Heart right ventricle (tissue), 16 donors: ENCODE measurements around the gene MICAL1. TPM values are rescaled to one million over a fixed set of nuclear protein-coding genes. Genes with fewer than 3 reads are reported as not detected.

Experiments
- ATAC-seq, 8 donors: fragments of 200-7000 bp; cut with Tn5 transposase; one replicate each; pipeline ENCODE4 v1.9.1; 2020; ENCODE audit warnings: mild to moderate bottlenecking in 8 of 8, moderate library complexity in 8 of 8, moderate number of reproducible peaks in 1 of 8
- DNase-seq, 2 donors: peaks; one replicate each; pipeline ENCODE4 v3.0.0-alpha.2; 2020
- H3K27ac ChIP-seq, 10 donors: fragments of 200-600 bp; sonication (generic) in 2 of 10; one replicate each; pipeline versions ENCODE4 v1.5.0 to v1.8.0; 2020 to 2022; ENCODE audit warnings: mild to moderate bottlenecking in 3 of 10
- H3K27me3 ChIP-seq, 7 donors: fragments of 200-600 bp; one replicate each; pipeline ENCODE4 v1.8.0; 2021 to 2022; ENCODE audit warnings: mild to moderate bottlenecking in 2 of 7
- H3K36me3 ChIP-seq, 9 donors: fragments of 200-600 bp; sonication (generic) in 1 of 9; one replicate each; pipeline versions ENCODE4 v1.5.0 to v1.8.0; 2020 to 2022; ENCODE audit warnings: mild to moderate bottlenecking in 2 of 9
- H3K4me1 ChIP-seq, 9 donors: fragments of 200-600 bp; sonication (generic) in 1 of 9; one replicate each; pipeline versions ENCODE4 v1.5.0 to v1.8.0; 2020 to 2022; ENCODE audit warnings: mild to moderate bottlenecking in 4 of 9
- H3K4me3 ChIP-seq, 10 donors: fragments of 200-600 bp; sonication (generic) in 2 of 10; one replicate each; pipeline versions ENCODE4 v1.5.0 to v1.8.0; 2020 to 2022; ENCODE audit warnings: mild to moderate bottlenecking in 7 of 10, moderate library complexity in 2 of 10
- H3K9me3 ChIP-seq, 11 donors: fragments of 200-600 bp in 10 of 11; sonication (generic) in 2 of 11; one replicate each; pipeline versions ENCODE4 v1.5.0 to v1.8.0; 2013 to 2022; ENCODE audit warnings: mild to moderate bottlenecking in 2 of 11, control low read depth in 1 of 11, moderate library complexity in 1 of 11
- WGBS, 2 donors: extraction: QIAGEN DNeasy Blood & Tissue Kit; methylation state at CpG; one replicate each; pipeline ENCODE4 v1.1.7; 2013; ENCODE audit warnings: inconsistent platforms in 1 of 2; 5-methylcytosine and 5-hydroxymethylcytosine counted together
- intact Hi-C, 10 donors: fragments of 100-400 bp; cut with DNase I; formaldehyde crosslinking; loops; one replicate each; pipeline versions ENCODE4 v1.11.1 to v1.14.2; 2022
- polyA plus RNA-seq, 2 donors: library from polyadenylated mRNA; stranded (reverse); fragments of 200-250 nt; gene quantifications; one replicate each; pipeline ENCODE4 v1.2.3, GENCODE V29; 2013
- total RNA-seq, 10 donors: library from RNA; stranded (reverse); fragmentation: NEBNext Ultra II Directional in 3 of 10; extraction: Animal tissue kit (Norgen Biotek cat#: 25700) in 3 of 10; gene quantifications; one replicate each; pipeline versions ENCODE4 v1.2.1 to v1.2.4, GENCODE V29; 2021 to 2023
- TF ChIP-seq, protein P1 (sequence below), 9 donors: fragments of 200-600 bp; sonication (generic) in 2 of 9; IDR thresholded peaks; one replicate each; pipeline versions ENCODE4 v1.5.0 to v1.8.0; 2021 to 2022; ENCODE audit warnings: antibody characterized with exemption in 9 of 9, mild to moderate bottlenecking in 5 of 9, moderate library complexity in 1 of 9
- donor health status: Arrhythmogenic right ventricular cardiomyopathy.
- donor health status: ischemic (EF 13 %, LVEDD 7.1; RV severe dilation, severe dysfunction).
- donor health status: healthy with polysubstance abuse.
- donor health status: DM: no; HTN: yes; CAD: no.
- donor health status: DM: no; HTN: no; CAD: no.
- donor health status: ischemic (EF 25% LVEDD 6.9; RV normal size, moderate dysfunction).
- donor health status: ischemic (EF 25% LVEDD 5.7; RV mildly dilated, moderate dysfunction).
- donor health status: healthy.
- donor health status: DM: yes; HTN: yes; CAD: no.
- donor health status: Ischemic cardiomyopathy.
- donor health status: ischemic (EF 35%, LVEDD 5.7; RV mildly dilated, moderate dysfunction).
- donor health status: nonischemic (EF 11% LVEDD 7.7; RV severe dilation, severe dysfunction).
- donor health status: DM: yes; HTN: yes; CAD: no.
- donor health status: PGD.
- donor health status: ischemic (EF 29% LVEDD 5.4; RV normal size, mild dysfunction).
- donor health status: nonischemic (EF 23%, LVEDD 6.1; RV moderate dilation, normal function).

The MICAL1 gene
- total and polyA plus RNA-seq, 12 donors = 2.4 to 24.0 (median 5.6) TPM

DNA sequence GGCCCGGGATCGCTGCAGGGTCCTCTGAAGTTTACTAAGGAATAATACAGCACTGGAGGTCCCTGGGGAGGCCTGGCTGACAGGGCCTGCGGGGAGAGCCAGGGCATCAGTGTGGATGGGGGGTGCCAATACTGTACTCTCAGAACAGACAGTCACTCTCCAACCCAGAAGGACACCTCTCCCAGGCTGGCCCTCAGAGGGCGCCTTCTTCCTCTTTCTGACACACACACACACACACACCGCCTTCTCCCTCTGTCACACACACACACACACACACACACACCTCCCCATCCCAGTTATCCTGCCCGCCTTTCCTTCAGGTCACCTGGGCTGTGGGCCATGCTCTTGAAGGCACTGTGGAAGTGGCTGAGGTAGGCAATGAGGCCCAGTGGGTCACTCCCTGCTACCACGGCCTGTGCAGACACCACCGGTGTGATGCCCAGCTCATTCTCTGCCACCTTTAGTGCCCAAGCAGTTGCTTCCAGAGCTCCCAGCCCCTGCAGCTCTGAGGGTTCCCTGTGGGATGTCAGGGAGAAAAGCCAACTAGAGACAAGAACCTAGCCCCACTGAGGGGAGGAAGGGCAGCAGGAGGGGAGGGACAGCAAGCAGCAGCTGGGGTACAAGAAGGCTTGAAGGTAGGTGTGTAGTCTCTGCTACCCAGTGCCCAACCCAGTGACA, 7.6 kb downstream of the MICAL1 start:
- DNase-seq (no peak), ATAC-seq (no peak)
- no peaks in the 10 kb centered on the region for H3K9me3 ChIP-seq
- H3K27me3 ChIP-seq = no peaks in the 10 kb centered on the region
- 88 to 92% methylated on average over 8 of the region's 8 CpGs for WGBS, 2 donors
- TF ChIP-seq, protein P1, sequence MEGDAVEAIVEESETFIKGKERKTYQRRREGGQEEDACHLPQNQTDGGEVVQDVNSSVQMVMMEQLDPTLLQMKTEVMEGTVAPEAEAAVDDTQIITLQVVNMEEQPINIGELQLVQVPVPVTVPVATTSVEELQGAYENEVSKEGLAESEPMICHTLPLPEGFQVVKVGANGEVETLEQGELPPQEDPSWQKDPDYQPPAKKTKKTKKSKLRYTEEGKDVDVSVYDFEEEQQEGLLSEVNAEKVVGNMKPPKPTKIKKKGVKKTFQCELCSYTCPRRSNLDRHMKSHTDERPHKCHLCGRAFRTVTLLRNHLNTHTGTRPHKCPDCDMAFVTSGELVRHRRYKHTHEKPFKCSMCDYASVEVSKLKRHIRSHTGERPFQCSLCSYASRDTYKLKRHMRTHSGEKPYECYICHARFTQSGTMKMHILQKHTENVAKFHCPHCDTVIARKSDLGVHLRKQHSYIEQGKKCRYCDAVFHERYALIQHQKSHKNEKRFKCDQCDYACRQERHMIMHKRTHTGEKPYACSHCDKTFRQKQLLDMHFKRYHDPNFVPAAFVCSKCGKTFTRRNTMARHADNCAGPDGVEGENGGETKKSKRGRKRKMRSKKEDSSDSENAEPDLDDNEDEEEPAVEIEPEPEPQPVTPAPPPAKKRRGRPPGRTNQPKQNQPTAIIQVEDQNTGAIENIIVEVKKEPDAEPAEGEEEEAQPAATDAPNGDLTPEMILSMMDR (IDR thresholded peaks at IDR 0.05) = no peak
- no peak overlapping the region for H3K27ac ChIP-seq
- intact Hi-C loops = no loop called here
- peaks cover 0 to 7% (median 0%) of the 10 kb centered on the region in 9 donors for H3K4me1 ChIP-seq
- H3K36me3 ChIP-seq = peaks cover 0 to 79% (median 0%) of the 10 kb centered on the region in 9 donors
- H3K4me3 ChIP-seq = no peak overlapping the region

DNA sequence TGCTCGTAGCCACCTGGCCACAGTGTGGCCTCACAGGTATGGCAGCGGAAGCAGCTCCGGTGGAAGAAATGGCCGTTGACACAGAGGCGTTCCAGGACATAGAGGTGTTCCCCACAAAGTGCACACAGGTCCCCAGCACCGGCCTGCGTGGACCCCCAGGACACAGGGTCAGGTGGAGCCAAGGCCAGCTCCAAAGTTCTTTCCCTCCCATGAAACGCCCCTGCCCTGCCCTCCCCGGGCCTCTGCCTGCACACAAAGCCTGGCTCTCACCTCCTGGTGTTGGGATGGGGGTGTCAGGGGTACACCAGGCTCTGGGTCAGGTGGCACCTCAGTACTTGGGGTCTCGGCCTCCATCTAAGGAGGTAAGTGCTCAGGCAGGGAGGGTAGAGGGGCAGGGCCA, 8.5 kb downstream of the MICAL1 start:
- Histone ChIP-seq H3K27ac (no peak overlapping the region), H3K4me1 (peaks cover 0 to 11% (median under 1%) of the 10 kb centered on the region in 9 donors), H3K36me3 (peaks cover 0 to 76% (median 0%) of the 10 kb centered on the region in 9 donors), H3K4me3 (no peak overlapping the region), H3K27me3 (no peaks in the 10 kb centered on the region), H3K9me3 (no peaks in the 10 kb centered on the region)
- DNase-seq = no peak
- intact Hi-C loops = no loop called here
- ATAC-seq = no peak
- 91 to 95% methylated on average over 10 of the region's 10 CpGs for WGBS, 2 donors
- TF ChIP-seq, protein P1 (IDR thresholded peaks at IDR 0.05) = no peak

DNA sequence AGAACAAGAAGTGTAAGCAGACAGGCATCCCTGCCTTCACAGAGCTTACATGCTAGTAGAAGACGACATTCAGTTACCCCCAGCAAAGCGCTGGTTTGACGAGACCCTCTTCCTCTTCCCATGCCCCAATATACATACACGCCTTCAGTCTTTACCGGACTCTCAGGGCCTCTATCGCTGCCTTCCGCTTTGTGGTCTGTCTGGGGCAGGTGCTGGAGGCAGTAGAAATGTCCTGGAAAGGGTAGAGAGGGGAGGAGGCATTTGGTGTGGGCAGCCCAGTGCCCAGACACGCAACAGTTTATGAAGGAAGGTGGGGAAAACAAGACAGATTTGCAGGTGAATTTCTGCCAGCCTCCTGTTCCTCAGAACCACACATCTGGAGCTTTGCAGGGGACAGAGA, 9.0 kb downstream of the MICAL1 start:
- TF ChIP-seq, protein P1 (IDR thresholded peaks at IDR 0.05) = no peak
- ATAC-seq (no peak), DNase-seq (no peak)
- intact Hi-C loops = no loop called here
- H3K9me3 ChIP-seq = no peaks in the 10 kb centered on the region
- peaks cover 5 to 16% (median 6%) of the 10 kb centered on the region in 9 donors for H3K4me1 ChIP-seq
- 89 to 98% methylated on average over 8 of the region's 8 CpGs for WGBS, 2 donors
- no peak overlapping the region for H3K4me3 ChIP-seq
- H3K27me3 ChIP-seq = no peaks in the 10 kb centered on the region
- H3K27ac ChIP-seq = no peak overlapping the region
- peaks cover 0 to 70% (median 0%) of the 10 kb centered on the region in 9 donors for H3K36me3 ChIP-seq

DNA sequence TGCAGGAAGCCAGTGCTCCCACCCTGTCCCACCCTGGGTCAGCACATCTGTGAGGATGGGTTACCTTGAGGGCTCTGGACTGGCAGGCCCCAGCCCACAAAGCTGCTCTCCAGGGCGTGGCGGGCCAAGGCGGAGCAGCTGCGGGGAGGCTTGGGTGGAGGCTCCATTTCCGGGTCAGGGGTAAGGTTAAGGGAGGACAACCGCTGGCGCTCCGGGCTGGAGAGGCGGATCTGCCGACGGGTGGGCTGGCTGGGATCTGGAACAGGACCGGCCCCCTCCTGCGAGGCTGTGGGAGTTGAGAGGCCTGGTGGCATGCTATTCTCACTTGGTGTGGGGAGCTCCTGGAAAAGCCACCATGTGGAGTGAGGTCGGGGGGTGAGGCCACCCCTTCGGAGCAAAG, 9.5 kb downstream of the MICAL1 start:
- peaks cover 0 to 67% (median 0%) of the 10 kb centered on the region in 9 donors for H3K36me3 ChIP-seq
- no peak overlapping the region for H3K27ac ChIP-seq
- TF ChIP-seq, protein P1 (IDR thresholded peaks at IDR 0.05) = no peak
- DNase-seq = no peak
- no peaks in the 10 kb centered on the region for H3K27me3 ChIP-seq
- no peaks in the 10 kb centered on the region for H3K9me3 ChIP-seq
- no peak overlapping the region for H3K4me3 ChIP-seq
- no peak for ATAC-seq
- intact Hi-C loops = no loop called here
- peaks cover 9 to 19% (median 10%) of the 10 kb centered on the region in 9 donors for H3K4me1 ChIP-seq
- WGBS, 2 donors = 85 to 88% methylated on average over 15 of the region's 15 CpGs
